Measurements from ENCODE around the gene CASS4. TPM values are rescaled to one million over a fixed set of nuclear protein-coding genes. Genes with fewer than 3 reads are reported as not detected.

CASS4 gene
- total and polyA plus RNA-seq, 2 donors (not counting 3 experiments of a cell fraction or from before 2014, with no cell fraction given) = not detected

- ChIA-PET POLR2A (no interaction called here), CTCF (interaction anchor here (1.1 to 2.4 kb wide), 3 partner anchors 8 to 16 kb away, joined by 3 to 9 read pairs (median 6); partner anchors contain the start of gene CASS4)
- Histone ChIP-seq H3K4me2 (ENCODE audit: insufficient read depth, low read length) (no peak overlapping the region), H3K4me1 (ENCODE audit: control insufficient read depth, extremely low read depth, insufficient read depth, low read length) (peaks cover 7% of the 10 kb centered on the region), H3K36me3 (ENCODE audit: control insufficient read depth in 2 of 2, extremely low read depth in 1 of 2, insufficient read depth in 2 of 2, low read length in 2 of 2) (no peaks in the 10 kb centered on the region), H3K27ac (ENCODE audit: insufficient read depth, low read depth, low read length) (no peak overlapping the region), H3K27me3 (ENCODE audit: control insufficient read depth in 2 of 2, insufficient read depth in 2 of 2, low read length in 2 of 2) (peaks cover 64% of the 10 kb centered on the region in 2 experiments), H3K9ac (replicated peaks; ENCODE audit: extremely low read depth, insufficient read depth, low read length) (no peak overlapping the region), H3K9me3 (replicated peaks; ENCODE audit: control insufficient read depth, insufficient read depth, low read length) (no peaks in the 10 kb centered on the region), H3K4me3 (replicated peaks in 1 of 3; ENCODE audit: insufficient read depth in 1 of 3, low read depth in 1 of 3, low read length in 3 of 3) (no peak overlapping the region), H3K9me1 (replicated peaks; ENCODE audit: control insufficient read depth, extremely low read depth, insufficient read depth, low read length) (no peaks in the 10 kb centered on the region), H2AFZ (ENCODE audit: low read depth, low read length) (no peak overlapping the region), H4K20me1 (replicated peaks; ENCODE audit: control insufficient read depth, extremely low read depth, insufficient read depth, low read length) (no peaks in the 10 kb centered on the region), H3K79me2 (ENCODE audit: control insufficient read depth, insufficient read depth, low read length) (no peaks in the 10 kb centered on the region)
- BruUV-seq (replicated peaks) = no TSS peak
- DNase-seq (ENCODE audit: low read depth, low spot score) = no peak
- FAIRE-seq = no peak
- no peak for TF ChIP-seq CTCF (IDR thresholded peaks at IDR 0.05; ENCODE audit: extremely low read depth in 1 of 2, insufficient read depth in 1 of 2, low read depth in 1 of 2, low read length in 2 of 2)
- no peak for TF ChIP-seq EZH2 (IDR thresholded peaks at IDR 0.05; ENCODE audit: borderline replicate concordance, low read depth, low read length, severe bottlenecking)
- no peak for TF ChIP-seq GATA2 (IDR thresholded peaks at IDR 0.05; ENCODE audit: insufficient read depth, insufficient read length, low read depth, low read length)
- no peak for TF ChIP-seq FOS (IDR thresholded peaks at IDR 0.05; ENCODE audit: borderline replicate concordance, insufficient read depth, low read length)
- dilution Hi-C loops (cut with MboI; ENCODE audit: extremely low pct_ligation_motif_present, low sequenced_read_pairs) (no loop called here), intact Hi-C loops (cut with micrococcal nuclease) (no loop called here)
Observed at GRCh38 chr20:56427797-56428196, 15.7 kb downstream of the CASS4 start.

GRCh38 chr20:56428410-56428809, 16.4 kb downstream of the CASS4 start:
- ChIA-PET POLR2A (no interaction called here), CTCF (interaction anchor here (1.1 to 2.4 kb wide), 3 partner anchors 9 to 17 kb away, joined by 3 to 9 read pairs (median 6); partner anchors contain the start of gene CASS4)
- no peak overlapping the region for H3K9ac ChIP-seq (replicated peaks; ENCODE audit: extremely low read depth, insufficient read depth, low read length)
- no peak for DNase-seq (ENCODE audit: low read depth, low spot score)
- BruUV-seq (replicated peaks) = no TSS peak
- no peaks in the 10 kb centered on the region for H3K9me3 ChIP-seq (replicated peaks; ENCODE audit: control insufficient read depth, insufficient read depth, low read length)
- no peaks in the 10 kb centered on the region for H4K20me1 ChIP-seq (replicated peaks; ENCODE audit: control insufficient read depth, extremely low read depth, insufficient read depth, low read length)
- H3K4me3 ChIP-seq (replicated peaks in 1 of 3; ENCODE audit: insufficient read depth in 1 of 3, low read depth in 1 of 3, low read length in 3 of 3) = no peak overlapping the region
- no peaks in the 10 kb centered on the region for H3K36me3 ChIP-seq (ENCODE audit: control insufficient read depth in 2 of 2, extremely low read depth in 1 of 2, insufficient read depth in 2 of 2, low read length in 2 of 2)
- FAIRE-seq = no peak
- no peaks in the 10 kb centered on the region for H3K79me2 ChIP-seq (ENCODE audit: control insufficient read depth, insufficient read depth, low read length)
- intact Hi-C loops (cut with micrococcal nuclease) (no loop called here), dilution Hi-C loops (cut with MboI; ENCODE audit: extremely low pct_ligation_motif_present, low sequenced_read_pairs) (no loop called here)
- TF ChIP-seq FOS (IDR thresholded peaks at IDR 0.05; ENCODE audit: borderline replicate concordance, insufficient read depth, low read length) (no peak), JUN (IDR thresholded peaks at IDR 0.05; ENCODE audit: borderline replicate concordance, insufficient read depth, insufficient read length, low read depth) (no peak), POLR2A (IDR thresholded peaks at IDR 0.05; ENCODE audit: low read depth, low read length) (no peak), CTCF (IDR thresholded peaks at IDR 0.05; ENCODE audit: extremely low read depth in 1 of 2, insufficient read depth in 1 of 2, low read depth in 1 of 2, low read length in 2 of 2) (no peak), POLR2AphosphoS5 (IDR thresholded peaks at IDR 0.05; ENCODE audit: insufficient read depth, low read depth, low read length) (no peak), MYC (IDR thresholded peaks at IDR 0.05; ENCODE audit: low read depth, low read length) (no peak), GATA2 (IDR thresholded peaks at IDR 0.05; ENCODE audit: insufficient read depth, insufficient read length, low read depth, low read length) (no peak)
- no peak overlapping the region for H3K27ac ChIP-seq (ENCODE audit: insufficient read depth, low read depth, low read length)
- H3K4me2 ChIP-seq (ENCODE audit: insufficient read depth, low read length) = no peak overlapping the region
- H3K4me1 ChIP-seq (ENCODE audit: control insufficient read depth, extremely low read depth, insufficient read depth, low read length) = peaks cover 2% of the 10 kb centered on the region
- peaks cover 69 to 70% of the 10 kb centered on the region in 2 experiments for H3K27me3 ChIP-seq (ENCODE audit: control insufficient read depth in 2 of 2, insufficient read depth in 2 of 2, low read length in 2 of 2)
- no peaks in the 10 kb centered on the region for H3K9me1 ChIP-seq (replicated peaks; ENCODE audit: control insufficient read depth, extremely low read depth, insufficient read depth, low read length)
- H2AFZ ChIP-seq (ENCODE audit: low read depth, low read length) = no peak overlapping the region
